ENCODE data around the gene ZBTB14.
A peak's percentile ranks its signal among the peaks of the same experiment; 100 is the strongest.

The ZBTB14 gene

GRCh38 chr18:5295231-5295920 is at the start of gene ZBTB14:
ZBTB14 (minus strand) TSS chr18:5295726; CDS start chr18:5293246, 2,480 bp downstream.
- no peak for DNase-seq

- no peak for DNase-seq
These were observed 43.8 kb upstream of the ZBTB14 start for GRCh38 chr18:5339202-5339834.

GRCh38 chr18:5334456-5335075 is 39.0 kb upstream of the ZBTB14 start:
- no peak for DNase-seq

GRCh38 chr18:5318061-5318700 is 22.7 kb upstream of the ZBTB14 start:
- DNase-seq, result no peak

- peak; percentile 23 for DNase-seq
These were observed 21.7 kb upstream of the ZBTB14 start for GRCh38 chr18:5317186-5317585.

GRCh38 chr18:5315838-5316237 is 20.3 kb upstream of the ZBTB14 start:
- DNase-seq, result no peak

GRCh38 chr18:5311301-5311989 is 15.9 kb upstream of the ZBTB14 start:
- no peak for DNase-seq

- peak; percentile 27 for DNase-seq
These were observed 14.5 kb upstream of the ZBTB14 start for GRCh38 chr18:5309888-5310470.

GRCh38 chr18:5305835-5306234 is 10.3 kb upstream of the ZBTB14 start:
- DNase-seq, result no peak

GRCh38 chr18:5304232-5304631 is 8.7 kb upstream of the ZBTB14 start:
- DNase-seq, result no peak

GRCh38 chr18:5303636-5304035 is 8.1 kb upstream of the ZBTB14 start:
- DNase-seq, result no peak

- DNase-seq, result no peak
These were observed 7.1 kb upstream of the ZBTB14 start for GRCh38 chr18:5302606-5303005.

- DNase-seq, result no peak
These were observed 5.0 kb upstream of the ZBTB14 start for GRCh38 chr18:5300476-5301010.

- no peak for DNase-seq
These were observed 2.8 kb upstream of the ZBTB14 start for GRCh38 chr18:5298156-5298852.

- no peak for DNase-seq
These were observed 2.1 kb upstream of the ZBTB14 start for GRCh38 chr18:5297597-5297996.

GRCh38 chr18:5296706-5297320 is 1.3 kb upstream of the ZBTB14 start:
- no peak for DNase-seq

GRCh38 chr18:5295981-5296705 is 617 bp upstream of the ZBTB14 start:
- DNase-seq, result no peak

GRCh38 chr18:5294457-5295230 is 882 bp downstream of the ZBTB14 start:
- DNase-seq, result no peak

GRCh38 chr18:5294113-5294456 is 1.4 kb downstream of the ZBTB14 start:
- no peak for DNase-seq

GRCh38 chr18:5288517-5288935 is 7.0 kb downstream of the ZBTB14 start:
- DNase-seq, result no peak

Data from SIG-M5 (cell line).